Memory B cell (primary cell): ENCODE data around the gene RNF112.

Experiments
- ATAC-seq: fragments of 150-1000 bp; cut with Tn5 transposase; 2 replicates; pipeline ENCODE4 v1.10.0; 2021; ENCODE audit warnings: low read depth, mild to moderate bottlenecking, moderate library complexity
- DNase-seq, 2 donors: peaks; one replicate each; pipeline ENCODE4 v3.0.0; 2022; ENCODE audit warnings: low spot score in 2 of 2
- H3K27ac Mint-ChIP-seq: one replicate; pipeline ENCODE4 v1.8.0; 2022; ENCODE audit warnings: mild to moderate bottlenecking, moderate library complexity, mixed read lengths
- H3K27me3 Mint-ChIP-seq: one replicate; pipeline ENCODE4 v1.8.0; 2022; ENCODE audit warnings: mixed read lengths
- H3K36me3 Mint-ChIP-seq: one replicate; pipeline ENCODE4 v1.8.0; 2022; ENCODE audit warnings: mild to moderate bottlenecking, mixed read lengths
- H3K4me1 Mint-ChIP-seq: one replicate; pipeline ENCODE4 v1.8.0; 2022; ENCODE audit warnings: mixed read lengths
- H3K4me3 Mint-ChIP-seq: one replicate; pipeline ENCODE4 v1.8.0; 2022; ENCODE audit warnings: mild to moderate bottlenecking, moderate library complexity, mixed read lengths
- H3K9me3 Mint-ChIP-seq: one replicate; pipeline ENCODE4 v1.8.0; 2022; ENCODE audit warnings: mixed read lengths

The RNF112 gene

DNA sequence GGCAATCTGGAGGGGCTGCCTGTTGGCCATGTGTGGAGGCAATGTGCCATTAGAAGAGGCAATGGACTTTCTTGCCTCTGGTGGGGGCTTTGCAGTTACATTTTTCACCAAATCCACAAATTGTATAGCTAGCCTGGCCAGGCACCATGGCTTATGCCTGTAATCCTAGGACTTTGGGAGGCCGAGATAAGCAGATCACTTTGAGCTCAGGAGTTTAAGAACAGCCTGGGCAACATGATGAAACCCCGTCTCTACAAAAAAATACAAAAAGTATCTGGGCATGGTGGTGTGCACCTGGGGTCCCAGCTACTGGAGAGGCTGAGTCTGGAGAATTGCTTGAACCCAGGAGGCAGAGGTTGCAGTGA is 2.7 kb upstream of the RNF112 start:
- no peak for ATAC-seq
- Mint-ChIP-seq H3K4me1 (no peaks in the 10 kb centered on the region), H3K9me3 (peaks cover 2% of the 10 kb centered on the region), H3K4me3 (no peak overlapping the region), H3K36me3 (no peaks in the 10 kb centered on the region), H3K27ac (no peak overlapping the region), H3K27me3 (peaks cover 7% of the 10 kb centered on the region)
- DNase-seq, result no peak

DNA sequence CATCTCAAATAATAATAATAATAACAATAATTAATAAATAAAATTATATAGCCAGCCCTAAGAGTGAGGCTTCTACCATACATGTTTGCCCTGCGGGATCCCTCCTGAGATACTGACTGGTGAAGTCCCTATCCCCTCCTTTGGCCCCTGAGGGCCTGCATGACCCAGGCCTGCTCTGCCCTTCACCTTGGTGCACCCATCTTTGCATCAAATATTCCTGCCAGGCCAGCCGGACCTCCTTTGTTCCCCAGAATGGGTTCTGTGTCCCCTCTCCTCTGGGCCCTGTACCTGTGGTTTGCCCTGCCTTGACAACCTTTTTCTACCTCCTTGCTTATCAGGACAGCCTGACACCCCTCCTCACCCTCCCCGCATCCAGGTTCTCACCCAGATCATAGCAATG is 2.0 kb upstream of the RNF112 start:
- DNase-seq (no peak), ATAC-seq (no peak)
- no peak overlapping the region for H3K27ac Mint-ChIP-seq
- H3K4me1 Mint-ChIP-seq, result no peaks in the 10 kb centered on the region
- H3K36me3 Mint-ChIP-seq, result no peaks in the 10 kb centered on the region
- peaks cover 6% of the 10 kb centered on the region for H3K27me3 Mint-ChIP-seq
- no peak overlapping the region for H3K4me3 Mint-ChIP-seq
- H3K9me3 Mint-ChIP-seq, result no peaks in the 10 kb centered on the region

DNA sequence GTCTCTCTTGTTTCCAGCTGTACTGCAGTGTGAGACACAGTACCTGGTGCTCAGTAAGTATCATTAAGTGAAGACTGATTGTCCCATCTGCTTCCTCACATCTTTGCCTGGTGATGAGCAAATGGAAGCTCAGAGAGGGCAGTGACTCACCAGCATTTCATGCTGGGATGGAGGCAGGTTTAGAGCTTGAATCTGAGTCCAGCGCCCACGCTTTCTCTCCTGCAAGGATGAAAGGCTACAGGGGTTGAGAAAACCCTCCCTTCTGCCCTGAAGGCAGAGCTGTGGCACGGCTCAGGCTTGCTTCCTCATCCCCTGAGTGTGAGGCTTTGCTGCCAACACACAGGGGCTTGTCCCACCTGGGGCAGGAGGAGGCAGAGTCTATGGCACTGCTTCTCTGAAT is 1.5 kb upstream of the RNF112 start:
- Mint-ChIP-seq H3K27me3 (peaks cover 6% of the 10 kb centered on the region), H3K4me1 (no peaks in the 10 kb centered on the region), H3K27ac (no peak overlapping the region), H3K9me3 (no peaks in the 10 kb centered on the region), H3K36me3 (no peaks in the 10 kb centered on the region), H3K4me3 (no peak overlapping the region)
- no peak for ATAC-seq
- no peak for DNase-seq

DNA sequence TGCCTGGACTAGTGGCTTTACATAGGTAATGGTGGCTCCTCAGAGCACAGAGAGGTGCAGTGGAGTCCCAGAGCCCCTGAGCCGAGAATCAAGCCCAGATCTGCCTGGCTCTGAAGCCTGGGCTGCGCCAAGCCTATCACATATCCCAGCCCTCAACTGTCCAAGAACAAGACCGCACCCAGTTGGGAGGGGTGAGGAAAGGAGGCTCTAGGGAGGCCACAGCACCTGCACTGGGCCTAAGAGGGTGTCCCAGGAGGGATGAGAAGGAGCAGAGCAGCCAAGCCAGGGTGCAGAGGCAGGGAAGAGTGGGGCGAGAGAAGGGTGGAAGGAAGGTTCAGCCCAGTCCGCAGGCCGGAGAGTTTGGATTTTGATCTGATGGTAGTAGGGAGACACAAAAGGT is 941 bp upstream of the RNF112 start:
- no peak for DNase-seq
- H3K27ac Mint-ChIP-seq, result no peak overlapping the region
- no peaks in the 10 kb centered on the region for H3K36me3 Mint-ChIP-seq
- no peaks in the 10 kb centered on the region for H3K4me1 Mint-ChIP-seq
- ATAC-seq, result no peak
- H3K4me3 Mint-ChIP-seq, result no peak overlapping the region
- H3K9me3 Mint-ChIP-seq, result no peaks in the 10 kb centered on the region
- peaks cover 6% of the 10 kb centered on the region for H3K27me3 Mint-ChIP-seq

DNA sequence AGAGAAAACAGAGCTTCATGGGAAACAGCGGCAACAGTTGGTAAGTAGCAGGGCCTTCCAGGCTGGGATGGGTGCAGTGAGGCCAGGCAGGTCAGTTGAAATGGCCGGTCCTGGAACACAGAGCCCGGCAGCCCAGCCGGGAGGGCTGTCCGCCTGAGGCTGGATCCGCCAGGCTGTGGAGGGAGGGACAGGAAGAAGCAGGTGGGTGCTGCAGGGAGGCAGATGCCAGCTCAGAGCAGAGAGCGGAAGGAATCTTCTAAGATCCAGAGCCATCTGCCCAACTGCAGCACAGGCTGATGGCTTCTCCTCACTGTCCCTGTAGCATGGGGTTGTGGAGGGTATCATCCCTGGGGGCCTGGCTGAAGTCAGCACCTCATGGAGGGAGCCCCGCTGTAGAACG is 599 bp downstream of the RNF112 start:
- Mint-ChIP-seq H3K4me3 (no peak overlapping the region), H3K27me3 (peaks cover 6% of the 10 kb centered on the region), H3K36me3 (no peaks in the 10 kb centered on the region), H3K9me3 (no peaks in the 10 kb centered on the region), H3K4me1 (no peaks in the 10 kb centered on the region), H3K27ac (no peak overlapping the region)
- ATAC-seq (no peak), DNase-seq (no peak)

DNA sequence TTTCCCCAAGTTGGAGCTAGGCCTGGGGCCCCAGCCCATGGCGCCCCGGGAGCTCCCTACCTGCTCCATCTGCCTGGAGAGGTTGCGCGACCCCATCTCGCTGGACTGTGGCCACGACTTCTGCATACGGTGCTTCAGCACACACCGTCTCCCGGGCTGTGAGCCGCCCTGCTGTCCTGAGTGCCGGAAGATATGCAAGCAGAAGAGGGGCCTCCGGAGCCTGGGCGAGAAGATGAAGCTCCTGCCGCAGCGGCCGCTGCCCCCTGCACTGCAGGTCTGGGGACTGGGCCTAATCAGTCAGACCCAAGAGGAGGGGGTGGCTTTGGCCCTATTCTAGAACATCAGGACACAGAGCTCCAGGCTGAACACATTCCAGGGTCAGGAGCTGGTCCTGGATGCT is 1.5 kb downstream of the RNF112 start:
- Mint-ChIP-seq H3K4me1 (no peaks in the 10 kb centered on the region), H3K9me3 (no peaks in the 10 kb centered on the region), H3K27me3 (peaks cover 6% of the 10 kb centered on the region), H3K36me3 (no peaks in the 10 kb centered on the region), H3K4me3 (no peak overlapping the region), H3K27ac (no peak overlapping the region)
- DNase-seq (no peak), ATAC-seq (no peak)

DNA sequence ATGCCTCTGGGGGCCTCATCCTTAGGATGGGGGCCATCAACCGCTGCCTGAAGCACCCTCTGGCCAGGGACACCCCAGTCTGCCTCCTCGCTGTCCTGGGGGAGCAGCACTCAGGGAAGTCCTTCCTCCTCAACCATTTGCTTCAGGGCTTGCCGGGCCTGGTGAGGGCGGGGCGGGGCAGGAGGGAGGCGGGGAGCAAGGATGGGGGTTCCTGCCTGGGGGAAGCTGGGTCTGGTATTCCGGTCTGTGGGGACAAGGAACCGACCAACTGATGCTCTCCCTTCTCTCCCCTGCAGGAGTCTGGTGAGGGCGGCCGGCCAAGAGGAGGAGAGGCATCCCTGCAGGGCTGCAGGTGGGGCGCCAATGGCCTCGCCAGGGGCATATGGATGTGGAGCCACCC is 2.0 kb downstream of the RNF112 start:
- Mint-ChIP-seq H3K9me3 (no peaks in the 10 kb centered on the region), H3K27me3 (peaks cover 6% of the 10 kb centered on the region), H3K36me3 (no peaks in the 10 kb centered on the region), H3K4me1 (peaks cover 3% of the 10 kb centered on the region), H3K27ac (no peak overlapping the region), H3K4me3 (no peak overlapping the region)
- DNase-seq (no peak), ATAC-seq (no peak)

DNA sequence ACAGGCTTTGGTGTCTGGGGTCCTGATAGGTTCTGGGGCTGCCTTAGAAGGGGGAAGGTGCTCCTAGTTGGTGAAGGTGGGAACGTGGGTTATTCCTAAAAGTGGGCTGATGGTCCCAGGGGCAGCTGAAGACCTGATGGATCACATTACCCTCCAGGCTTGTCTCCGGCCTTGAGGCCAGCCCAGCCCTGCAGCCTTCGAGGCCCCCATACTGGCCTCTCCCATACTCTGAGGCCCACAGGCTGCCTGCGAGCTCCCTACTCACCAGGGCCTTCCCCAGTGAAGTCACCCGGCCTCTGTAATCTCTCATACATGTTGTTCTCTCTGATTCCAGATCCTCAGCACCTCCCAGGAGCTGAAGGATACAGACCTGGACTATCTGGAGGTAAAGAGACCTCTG is 2.7 kb downstream of the RNF112 start:
- DNase-seq (no peak), ATAC-seq (no peak)
- Mint-ChIP-seq H3K36me3 (no peaks in the 10 kb centered on the region), H3K4me1 (peaks cover 7% of the 10 kb centered on the region), H3K27me3 (peaks cover 6% of the 10 kb centered on the region), H3K9me3 (no peaks in the 10 kb centered on the region), H3K4me3 (no peak overlapping the region), H3K27ac (no peak overlapping the region)

DNA sequence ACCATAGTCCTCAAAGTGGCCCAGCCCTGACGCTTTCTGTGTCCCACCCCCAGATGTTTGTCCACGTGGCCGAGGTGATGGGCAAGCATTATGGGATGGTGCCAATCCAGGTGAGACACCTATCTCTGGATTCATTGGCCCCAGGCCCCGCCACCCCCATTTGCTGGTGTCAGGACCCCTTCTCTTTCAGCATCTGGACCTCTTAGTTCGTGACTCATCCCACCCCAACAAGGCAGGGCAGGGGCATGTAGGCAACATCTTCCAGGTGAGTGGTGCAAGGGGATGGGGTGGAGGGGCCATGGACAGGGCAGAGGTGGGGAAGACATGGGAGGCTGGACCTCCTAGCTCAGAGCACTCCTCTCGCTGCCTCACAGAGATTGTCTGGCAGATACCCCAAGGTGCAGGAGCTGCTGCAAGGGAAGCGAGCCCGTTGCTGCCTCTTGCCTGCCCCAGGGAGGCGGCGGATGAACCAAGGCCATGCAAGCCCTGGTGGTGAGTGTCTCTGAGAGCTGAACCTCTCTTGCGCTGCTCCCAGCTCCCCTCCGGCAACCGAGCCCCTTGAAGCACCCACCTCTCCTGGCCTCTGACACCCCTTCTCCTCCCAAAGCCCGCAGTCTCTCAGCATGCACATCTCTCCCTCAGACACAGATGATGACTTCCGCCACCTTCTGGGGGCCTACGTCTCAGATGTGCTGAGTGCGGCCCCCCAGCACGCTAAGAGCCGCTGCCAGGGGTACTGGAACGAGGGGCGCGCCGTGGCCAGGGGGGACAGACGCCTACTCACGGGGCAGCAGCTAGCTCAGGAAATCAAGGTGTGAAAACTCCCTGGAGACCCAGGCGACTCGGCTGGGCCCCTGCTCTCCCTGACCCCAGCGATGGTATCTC is 3.6 kb downstream of the RNF112 start:
- no peak overlapping the region for H3K27ac Mint-ChIP-seq
- no peaks in the 10 kb centered on the region for H3K36me3 Mint-ChIP-seq
- H3K9me3 Mint-ChIP-seq, result no peaks in the 10 kb centered on the region
- H3K4me1 Mint-ChIP-seq, result peaks cover 7% of the 10 kb centered on the region
- peaks cover 6% of the 10 kb centered on the region for H3K27me3 Mint-ChIP-seq
- no peak for ATAC-seq
- DNase-seq, result no peak
- no peak overlapping the region for H3K4me3 Mint-ChIP-seq

DNA sequence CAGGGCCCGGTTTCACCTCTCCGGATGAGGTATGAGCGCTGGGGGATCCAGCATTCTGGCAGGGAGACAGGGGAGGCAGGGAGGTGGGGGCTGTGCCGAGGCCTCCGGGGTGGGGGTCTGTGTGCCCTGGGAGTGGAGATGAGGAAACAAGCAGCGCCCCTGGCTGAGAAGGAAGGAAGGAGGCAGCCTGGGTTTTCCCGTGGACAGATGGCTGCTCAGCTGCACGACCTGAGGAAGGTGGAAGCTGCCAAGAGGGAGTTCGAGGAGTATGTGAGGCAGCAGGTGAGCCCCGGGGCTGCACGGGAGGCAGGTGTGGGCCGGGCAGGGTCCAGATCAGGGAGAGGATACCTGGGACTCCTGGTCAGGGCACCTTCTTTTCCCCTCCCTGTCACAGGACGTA is 4.3 kb downstream of the RNF112 start:
- H3K9me3 Mint-ChIP-seq, result no peaks in the 10 kb centered on the region
- no peak overlapping the region for H3K27ac Mint-ChIP-seq
- H3K27me3 Mint-ChIP-seq, result peaks cover 6% of the 10 kb centered on the region
- no peak for ATAC-seq
- H3K36me3 Mint-ChIP-seq, result no peaks in the 10 kb centered on the region
- H3K4me1 Mint-ChIP-seq, result peaks cover 7% of the 10 kb centered on the region
- no peak overlapping the region for H3K4me3 Mint-ChIP-seq
- no peak for DNase-seq

DNA sequence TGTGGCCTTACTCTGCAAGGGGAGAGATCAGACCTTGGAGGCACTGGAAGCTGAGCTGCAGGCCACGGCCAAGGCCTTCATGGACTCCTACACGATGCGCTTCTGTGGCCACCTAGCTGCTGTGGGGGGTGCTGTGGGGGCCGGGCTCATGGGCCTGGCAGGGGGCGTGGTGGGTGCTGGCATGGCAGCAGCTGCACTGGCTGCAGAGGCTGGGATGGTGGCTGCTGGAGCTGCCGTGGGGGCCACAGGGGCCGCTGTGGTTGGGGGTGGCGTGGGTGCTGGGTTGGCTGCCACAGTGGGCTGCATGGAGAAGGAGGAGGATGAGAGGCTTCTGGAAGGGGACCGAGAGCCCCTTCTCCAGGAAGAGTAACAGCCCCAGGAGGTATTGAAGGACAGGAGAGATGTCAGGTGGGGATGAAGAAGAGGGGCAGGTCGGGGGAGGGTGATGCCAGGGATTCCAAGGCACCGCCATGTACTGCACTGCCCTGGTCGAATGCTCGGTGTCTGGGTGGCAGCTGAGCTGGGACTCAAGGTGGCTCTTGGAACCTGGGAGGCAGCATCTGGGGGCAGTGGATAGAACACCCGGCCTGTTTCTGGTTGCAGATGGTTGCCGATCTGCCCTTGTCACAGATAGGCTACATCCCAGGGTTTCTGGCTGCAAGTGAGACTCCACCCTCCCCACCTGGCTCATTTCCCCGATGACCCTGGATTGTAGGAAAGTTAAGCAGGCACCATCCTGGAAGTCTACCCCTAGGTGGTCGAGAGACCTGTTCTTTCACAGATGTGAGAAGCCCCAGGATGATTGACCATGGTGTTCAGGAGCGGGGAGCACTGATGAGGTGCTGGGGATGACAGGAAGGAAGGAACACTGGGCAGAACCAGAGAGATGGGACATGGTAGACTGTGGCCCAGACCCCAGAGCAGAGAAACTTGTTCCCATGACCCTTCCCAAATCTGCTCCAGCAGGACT is 5.1 kb downstream of the RNF112 start:
- ATAC-seq (no peak), DNase-seq (no peak)
- H3K4me3 Mint-ChIP-seq, result no peak overlapping the region
- no peaks in the 10 kb centered on the region for H3K36me3 Mint-ChIP-seq
- H3K9me3 Mint-ChIP-seq, result no peaks in the 10 kb centered on the region
- peaks cover 5% of the 10 kb centered on the region for H3K27me3 Mint-ChIP-seq
- H3K27ac Mint-ChIP-seq, result no peak overlapping the region
- peaks cover 7% of the 10 kb centered on the region for H3K4me1 Mint-ChIP-seq

DNA sequence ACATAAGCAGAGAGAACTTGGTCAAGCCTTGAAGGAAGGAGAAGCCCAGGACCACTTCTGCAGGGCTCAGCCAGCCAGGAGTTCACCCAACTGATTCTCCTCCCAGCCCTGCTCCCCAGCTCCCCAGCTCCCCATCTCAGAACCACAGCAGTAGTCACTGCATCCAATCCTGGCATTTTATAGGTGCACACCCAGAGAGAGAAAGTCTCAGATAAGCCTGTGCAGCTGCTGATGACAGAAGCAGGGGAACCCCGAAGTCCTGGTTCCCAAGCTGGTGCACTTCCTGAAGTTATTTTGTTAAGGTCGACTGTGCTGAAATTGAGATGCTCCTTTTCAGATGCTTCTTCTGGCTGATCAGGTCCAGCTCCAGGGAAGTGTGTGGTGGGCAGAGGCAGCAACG is 6.6 kb downstream of the RNF112 start:
- peak; percentile 32 for ATAC-seq
- H3K27ac Mint-ChIP-seq, result no peak overlapping the region
- H3K27me3 Mint-ChIP-seq, result peaks cover 6% of the 10 kb centered on the region
- no peak for DNase-seq
- H3K36me3 Mint-ChIP-seq, result no peaks in the 10 kb centered on the region
- peaks cover 7% of the 10 kb centered on the region for H3K4me1 Mint-ChIP-seq
- H3K9me3 Mint-ChIP-seq, result no peaks in the 10 kb centered on the region
- H3K4me3 Mint-ChIP-seq, result no peak overlapping the region

DNA sequence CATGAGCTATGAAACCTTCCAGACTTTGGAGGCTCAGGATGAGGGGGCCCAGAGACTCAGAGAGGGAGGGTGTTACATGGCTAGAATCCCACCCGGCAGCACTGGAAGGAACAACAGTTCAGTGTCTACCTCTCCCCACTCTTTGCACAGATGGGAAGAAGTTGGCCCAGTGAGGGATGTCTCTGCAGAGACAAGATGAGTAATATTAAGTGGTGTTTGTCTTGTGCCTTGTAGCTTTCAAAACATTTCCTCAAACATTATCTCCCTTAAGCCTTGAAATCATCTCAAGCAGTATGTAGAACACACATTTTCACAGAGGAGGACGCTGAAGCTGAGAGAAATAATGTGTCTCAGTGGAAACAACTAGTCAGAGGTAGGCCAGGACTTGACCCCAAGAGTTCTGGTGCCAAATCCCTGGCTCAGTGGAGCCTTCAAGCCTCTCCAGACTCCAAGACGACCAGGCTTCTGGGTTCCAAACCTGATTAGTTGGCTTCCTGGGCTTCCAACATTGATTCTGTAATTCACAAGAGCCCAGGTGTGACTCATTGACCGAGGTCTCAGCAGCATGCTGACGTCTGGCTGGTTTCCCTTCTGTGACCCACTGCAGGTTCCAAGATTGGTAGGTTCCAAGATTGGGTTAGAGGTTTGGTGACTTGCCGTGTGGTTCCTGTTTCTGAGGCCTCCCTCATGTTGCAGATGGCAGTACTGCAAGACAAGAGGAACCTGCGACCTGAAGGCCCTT is 7.4 kb downstream of the RNF112 start:
- ATAC-seq (peak; percentile 84), DNase-seq (peak in 1 of 2 donors; percentile 10)
- Mint-ChIP-seq H3K4me1 (peaks cover 7% of the 10 kb centered on the region), H3K4me3 (no peak overlapping the region), H3K36me3 (no peaks in the 10 kb centered on the region), H3K27ac (no peak overlapping the region), H3K9me3 (no peaks in the 10 kb centered on the region), H3K27me3 (peaks cover 2% of the 10 kb centered on the region)

DNA sequence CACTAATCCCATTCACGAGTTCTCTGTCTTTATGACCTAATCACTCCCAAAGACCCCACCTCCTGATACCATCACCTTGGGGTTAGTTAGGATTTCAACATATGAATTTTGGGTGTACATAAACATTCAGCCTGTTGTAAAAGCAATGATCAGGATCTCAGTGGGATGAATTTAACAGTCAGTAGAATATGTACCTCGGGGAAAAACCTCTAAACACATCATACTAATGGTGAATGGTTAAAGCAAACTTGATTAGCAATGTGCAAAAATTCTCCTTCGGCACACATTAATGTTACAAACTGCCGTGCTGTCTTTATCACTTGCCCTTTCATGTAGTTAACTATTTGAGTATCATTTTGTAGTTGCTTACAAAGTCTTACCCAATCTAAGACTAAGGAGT is 10.2 kb downstream of the RNF112 start:
- H3K9me3 Mint-ChIP-seq, result no peaks in the 10 kb centered on the region
- H3K27ac Mint-ChIP-seq, result no peak overlapping the region
- no peak for ATAC-seq
- H3K4me3 Mint-ChIP-seq, result no peak overlapping the region
- DNase-seq, result no peak
- H3K36me3 Mint-ChIP-seq, result no peaks in the 10 kb centered on the region
- H3K27me3 Mint-ChIP-seq, result peaks cover 2% of the 10 kb centered on the region
- H3K4me1 Mint-ChIP-seq, result peaks cover 7% of the 10 kb centered on the region
